Activated naive CD8-positive, alpha-beta T cell treated with anti-CD3 and anti-CD28 coated beads, Interleukin-2, amount 10 ng/mL, durations not matched to agents 7 days and 5 days (primary cell): ENCODE data around the gene NME5. TPM values are rescaled to one million over a fixed set of nuclear protein-coding genes. Genes with fewer than 3 reads are reported as not detected.

Experiments used
- ATAC-seq: fragments of 150-1000 bp; cut with Tn5 transposase; one replicate; pipeline ENCODE4 v1.10.0; 2021; ENCODE audit warnings: low read depth, moderate library complexity
- POLR2A ChIA-PET: fragments of 350-600 bp; sonication (Branson Sonifier 250); formaldehyde crosslinking; loops from one replicate; lab custom pipeline; 2021; ENCODE audit warnings: antibody characterized with exemption; lab: Charles Lee
- DNase-seq: peaks from one replicate; pipeline ENCODE4 v3.0.0; 2021
- H3K27ac Mint-ChIP-seq: one replicate; pipeline ENCODE4 v1.8.0; 2022; ENCODE audit warnings: mild to moderate bottlenecking, mixed read lengths
- H3K27me3 Mint-ChIP-seq: one replicate; pipeline ENCODE4 v1.8.0; 2022; ENCODE audit warnings: mild to moderate bottlenecking, moderate library complexity, mixed read lengths
- H3K36me3 Mint-ChIP-seq: one replicate; pipeline ENCODE4 v1.8.0; 2021; ENCODE audit warnings: mild to moderate bottlenecking, mixed read lengths
- H3K4me1 Mint-ChIP-seq: one replicate; pipeline ENCODE4 v1.8.0; 2021; ENCODE audit warnings: mixed read lengths
- H3K4me3 Mint-ChIP-seq: one replicate; pipeline ENCODE4 v1.8.0; 2022; ENCODE audit warnings: mild to moderate bottlenecking, moderate library complexity, mixed read lengths
- H3K9me3 Mint-ChIP-seq: one replicate; pipeline ENCODE4 v1.8.0; 2021; ENCODE audit warnings: mixed read lengths
- total RNA-seq, 2 experiments: library from RNA; stranded (reverse); gene quantifications; one replicate each; pipeline ENCODE4 v1.2.3, GENCODE V29; 2021

The NME5 gene
- total RNA-seq, 2 experiments from 2014 or later, result not detected

GRCh38 chr5:138111181-138111580 lies 28.0 kb downstream of the NME5 start:
- H3K4me3 Mint-ChIP-seq, result no peak overlapping the region
- ATAC-seq (no peak), DNase-seq (no peak)
- H3K36me3 Mint-ChIP-seq, result no peaks in the 10 kb centered on the region
- H3K9me3 Mint-ChIP-seq, result no peaks in the 10 kb centered on the region
- no peak overlapping the region for H3K27ac Mint-ChIP-seq
- POLR2A ChIA-PET, result no interaction called here
- H3K27me3 Mint-ChIP-seq, result peaks cover 22% of the 10 kb centered on the region
- H3K4me1 Mint-ChIP-seq, result no peaks in the 10 kb centered on the region

- Mint-ChIP-seq H3K27me3 (peaks cover 22% of the 10 kb centered on the region), H3K4me1 (no peaks in the 10 kb centered on the region), H3K4me3 (no peak overlapping the region), H3K36me3 (no peaks in the 10 kb centered on the region), H3K27ac (no peak overlapping the region), H3K9me3 (no peaks in the 10 kb centered on the region)
- no peak for DNase-seq
- ATAC-seq, result no peak
- POLR2A ChIA-PET, result no interaction called here
Measured at GRCh38 chr5:138110266-138110963, 28.8 kb downstream of the NME5 start.

- POLR2A ChIA-PET, result no interaction called here
- Mint-ChIP-seq H3K4me1 (no peaks in the 10 kb centered on the region), H3K9me3 (no peaks in the 10 kb centered on the region), H3K4me3 (no peak overlapping the region), H3K36me3 (no peaks in the 10 kb centered on the region), H3K27me3 (peaks cover 22% of the 10 kb centered on the region), H3K27ac (no peak overlapping the region)
- DNase-seq (no peak), ATAC-seq (no peak)
Measured at GRCh38 chr5:138109463-138110265, 29.6 kb downstream of the NME5 start.

DNA sequence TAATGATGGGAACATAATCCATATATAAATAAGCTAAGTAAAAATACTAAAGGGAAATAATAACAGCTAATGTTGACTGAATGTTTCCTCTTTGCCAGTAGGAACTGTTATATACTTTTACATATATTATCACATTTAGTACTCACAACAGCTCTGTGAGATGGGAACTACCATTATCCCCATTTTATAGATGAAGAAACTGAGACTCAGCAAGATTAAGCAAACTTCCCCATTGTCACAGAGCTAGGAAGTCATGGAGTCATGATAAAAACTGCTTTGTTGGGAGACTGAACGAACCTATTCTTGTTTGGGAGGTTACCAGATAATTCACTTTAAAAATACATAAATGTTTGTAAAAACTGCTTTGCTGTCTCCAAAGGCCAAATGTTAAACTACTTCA lies 32.0 kb downstream of the NME5 start:
- peaks cover 24% of the 10 kb centered on the region for H3K27me3 Mint-ChIP-seq
- H3K4me1 Mint-ChIP-seq, result peaks cover 3% of the 10 kb centered on the region
- DNase-seq, result no peak
- POLR2A ChIA-PET, result interaction anchor here (0.6 kb wide), 1 partner anchor 40 kb away, joined by 5 read pairs; no protein-coding TSS in a partner anchor
- H3K36me3 Mint-ChIP-seq, result no peaks in the 10 kb centered on the region
- H3K4me3 Mint-ChIP-seq, result no peak overlapping the region
- no peak for ATAC-seq
- H3K27ac Mint-ChIP-seq, result no peak overlapping the region
- H3K9me3 Mint-ChIP-seq, result no peaks in the 10 kb centered on the region

DNA sequence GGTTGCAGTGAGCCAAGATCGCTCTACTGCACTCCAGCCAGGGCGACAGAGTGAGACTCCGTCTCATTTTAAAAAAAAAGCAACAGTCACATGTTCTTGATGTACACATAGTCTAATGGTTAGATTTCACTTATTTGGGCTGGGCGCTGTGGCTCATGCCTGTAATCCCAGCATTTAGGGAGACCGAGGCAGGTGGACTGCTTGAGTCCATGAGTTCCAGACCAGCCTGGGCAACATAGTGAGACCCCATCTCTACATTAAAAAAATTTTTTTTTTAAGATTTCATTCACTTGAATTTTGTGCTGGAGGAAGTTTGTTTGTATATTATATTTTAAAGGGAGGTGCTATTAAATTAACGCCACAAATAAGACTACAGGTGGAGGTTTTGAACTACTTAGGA lies 33.5 kb downstream of the NME5 start:
- peaks cover 3% of the 10 kb centered on the region for H3K4me1 Mint-ChIP-seq
- no peak for DNase-seq
- POLR2A ChIA-PET, result no interaction called here

GRCh38 chr5:138103319-138103637 lies 36.0 kb downstream of the NME5 start:
- DNase-seq (no peak), ATAC-seq (no peak)
- POLR2A ChIA-PET, result no interaction called here
- H3K27ac Mint-ChIP-seq, result no peak overlapping the region
- peaks cover 3% of the 10 kb centered on the region for H3K4me1 Mint-ChIP-seq
- H3K36me3 Mint-ChIP-seq, result no peaks in the 10 kb centered on the region
- H3K4me3 Mint-ChIP-seq, result no peak overlapping the region
- H3K27me3 Mint-ChIP-seq, result peaks cover 18% of the 10 kb centered on the region
- peaks cover 2% of the 10 kb centered on the region for H3K9me3 Mint-ChIP-seq

More for the DNA sequence above, 33.5 kb downstream of the NME5 start:
- Mint-ChIP-seq H3K9me3 (peaks cover 2% of the 10 kb centered on the region), H3K4me3 (no peak overlapping the region), H3K36me3 (no peaks in the 10 kb centered on the region), H3K27ac (no peak overlapping the region), H3K27me3 (peaks cover 20% of the 10 kb centered on the region)
- ATAC-seq, result no peak

DNA sequence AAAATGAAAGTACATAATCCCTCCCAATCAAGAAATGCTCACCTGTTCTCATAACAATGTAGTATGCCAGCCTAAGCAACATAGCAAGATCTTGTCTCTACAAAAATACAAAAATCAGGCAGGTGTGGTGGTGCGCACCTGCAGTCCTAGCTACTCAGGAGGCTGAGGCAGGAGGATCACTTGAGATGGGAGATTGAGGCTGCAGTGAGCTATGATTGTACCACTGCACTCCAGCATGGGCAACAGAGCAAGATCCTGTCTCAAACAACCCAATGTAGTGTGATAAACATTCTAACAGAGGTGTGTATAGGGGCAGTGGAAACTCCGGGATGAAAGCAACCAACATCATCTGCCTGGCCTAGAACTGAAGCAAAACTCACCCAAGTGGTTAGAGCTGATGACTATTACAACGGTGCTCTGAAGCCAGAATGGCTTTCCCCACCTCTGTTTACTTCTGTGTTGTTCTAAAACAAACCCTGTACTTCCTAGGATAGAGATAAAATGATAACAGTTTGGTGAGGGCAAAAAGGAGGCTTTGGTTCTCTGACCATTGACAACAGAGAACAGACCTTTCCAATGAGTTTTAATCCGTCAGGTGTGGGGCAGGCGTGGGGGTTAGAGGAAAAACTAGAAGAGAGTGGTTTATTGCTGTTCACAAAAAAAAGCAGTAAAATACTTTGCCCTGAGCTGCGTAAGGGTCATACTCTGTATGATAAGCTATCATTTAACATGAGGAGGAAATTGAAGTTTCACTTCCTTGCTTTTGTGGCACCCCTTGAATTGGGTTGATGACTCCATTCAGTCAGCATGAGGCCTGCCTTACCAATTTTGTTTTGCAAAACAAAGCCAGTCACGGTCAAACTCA lies 36.5 kb downstream of the NME5 start:
- H3K27ac Mint-ChIP-seq, result no peak overlapping the region
- DNase-seq, result no peak
- no peak for ATAC-seq
- H3K9me3 Mint-ChIP-seq, result peaks cover 2% of the 10 kb centered on the region
- no peak overlapping the region for H3K4me3 Mint-ChIP-seq
- H3K27me3 Mint-ChIP-seq, result peaks cover 18% of the 10 kb centered on the region
- POLR2A ChIA-PET, result interaction anchor here (0.6 kb wide), 1 partner anchor 212 kb away, joined by 3 read pairs; no protein-coding TSS in a partner anchor
- no peaks in the 10 kb centered on the region for H3K36me3 Mint-ChIP-seq
- peaks cover 3% of the 10 kb centered on the region for H3K4me1 Mint-ChIP-seq

GRCh38 chr5:138096997-138097828 lies 42.0 kb downstream of the NME5 start:
- DNase-seq (no peak), ATAC-seq (no peak)
- H3K36me3 Mint-ChIP-seq, result no peaks in the 10 kb centered on the region
- POLR2A ChIA-PET, result interaction anchor here (0.6 kb wide), 1 partner anchor 9 kb away, joined by 4 read pairs; no protein-coding TSS in a partner anchor
- H3K4me1 Mint-ChIP-seq, result peaks cover 25% of the 10 kb centered on the region
- peaks cover 2% of the 10 kb centered on the region for H3K9me3 Mint-ChIP-seq
- H3K4me3 Mint-ChIP-seq, result no peak overlapping the region
- no peak overlapping the region for H3K27ac Mint-ChIP-seq
- peaks cover 9% of the 10 kb centered on the region for H3K27me3 Mint-ChIP-seq

DNA sequence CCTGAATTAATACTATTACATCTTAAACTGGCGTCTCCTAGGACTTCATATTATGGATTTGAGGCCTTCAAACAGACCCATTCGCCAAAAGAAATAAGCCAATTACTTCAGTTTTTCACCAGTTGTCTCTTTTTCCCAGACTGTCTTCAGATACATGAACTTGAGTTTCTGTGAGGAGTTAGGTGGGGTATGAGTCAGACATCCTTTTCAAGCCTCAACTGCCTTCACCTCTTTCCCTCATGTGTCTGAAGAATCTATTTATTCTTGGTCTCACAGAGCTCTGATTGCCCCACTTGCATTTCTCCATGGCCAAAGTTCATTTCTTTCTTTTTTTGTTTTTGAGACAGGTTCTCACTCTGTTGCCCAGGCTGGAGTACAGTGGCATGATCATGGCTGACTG lies 42.9 kb downstream of the NME5 start:
- H3K4me1 Mint-ChIP-seq, result peaks cover 25% of the 10 kb centered on the region
- POLR2A ChIA-PET, result interaction anchor here (0.6 kb wide), 1 partner anchor 9 kb away, joined by 4 read pairs; no protein-coding TSS in a partner anchor
- H3K36me3 Mint-ChIP-seq, result no peaks in the 10 kb centered on the region
- DNase-seq (no peak), ATAC-seq (peak; percentile 44)
- H3K27me3 Mint-ChIP-seq, result peaks cover 10% of the 10 kb centered on the region
- peaks cover under 1% of the 10 kb centered on the region for H3K9me3 Mint-ChIP-seq
- no peak overlapping the region for H3K27ac Mint-ChIP-seq
- H3K4me3 Mint-ChIP-seq, result no peak overlapping the region

DNA sequence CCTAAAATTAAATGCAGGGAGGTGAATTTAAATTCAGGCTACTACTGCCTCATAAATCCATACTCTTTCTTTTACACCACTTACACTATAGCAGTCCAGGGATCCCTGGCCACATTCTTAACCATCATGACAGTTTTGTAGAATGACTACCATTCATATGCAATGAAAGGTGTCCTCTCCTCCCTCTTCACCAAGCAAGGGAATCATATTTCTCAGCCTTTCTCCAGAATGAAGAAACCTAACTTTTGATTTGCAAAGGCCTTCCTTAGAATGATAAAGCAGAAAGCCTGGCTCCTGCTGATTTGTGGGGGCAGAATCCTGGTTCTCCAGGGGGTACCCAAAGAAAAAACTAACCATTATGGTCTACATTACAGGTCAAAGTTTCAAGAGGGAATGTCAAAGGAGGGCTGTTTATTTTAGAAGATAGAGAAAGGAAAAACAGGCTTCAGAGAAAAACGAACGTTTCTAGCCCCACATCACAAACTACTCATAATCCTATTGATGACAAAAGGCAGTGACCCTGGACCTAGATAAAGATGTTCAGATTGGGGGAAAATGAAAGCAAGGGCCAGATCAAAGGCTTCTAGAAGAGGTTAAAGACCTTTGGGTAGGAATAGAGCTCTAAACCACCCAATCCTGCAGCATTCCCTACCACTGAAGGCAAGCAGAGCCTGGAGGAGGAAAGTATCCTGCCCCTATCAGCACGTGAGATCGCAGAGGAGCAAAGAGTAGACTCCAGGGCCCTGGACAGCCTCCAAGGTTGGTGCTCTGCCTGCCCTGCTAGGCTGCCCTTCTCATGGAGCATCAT lies 43.9 kb downstream of the NME5 start:
- ATAC-seq, result no peak
- Mint-ChIP-seq H3K36me3 (no peaks in the 10 kb centered on the region), H3K4me1 (peaks cover 25% of the 10 kb centered on the region), H3K27me3 (peaks cover 8% of the 10 kb centered on the region), H3K4me3 (no peak overlapping the region), H3K27ac (no peak overlapping the region), H3K9me3 (no peaks in the 10 kb centered on the region)
- DNase-seq, result no peak
- POLR2A ChIA-PET, result no interaction called here

- Mint-ChIP-seq H3K9me3 (no peaks in the 10 kb centered on the region), H3K27me3 (peaks cover 4% of the 10 kb centered on the region), H3K4me3 (no peak overlapping the region), H3K4me1 (peaks cover 25% of the 10 kb centered on the region), H3K27ac (no peak overlapping the region), H3K36me3 (no peaks in the 10 kb centered on the region)
- no peak for DNase-seq
- POLR2A ChIA-PET, result no interaction called here
- no peak for ATAC-seq
Measured at GRCh38 chr5:138093036-138093435, 46.2 kb downstream of the NME5 start.

DNA sequence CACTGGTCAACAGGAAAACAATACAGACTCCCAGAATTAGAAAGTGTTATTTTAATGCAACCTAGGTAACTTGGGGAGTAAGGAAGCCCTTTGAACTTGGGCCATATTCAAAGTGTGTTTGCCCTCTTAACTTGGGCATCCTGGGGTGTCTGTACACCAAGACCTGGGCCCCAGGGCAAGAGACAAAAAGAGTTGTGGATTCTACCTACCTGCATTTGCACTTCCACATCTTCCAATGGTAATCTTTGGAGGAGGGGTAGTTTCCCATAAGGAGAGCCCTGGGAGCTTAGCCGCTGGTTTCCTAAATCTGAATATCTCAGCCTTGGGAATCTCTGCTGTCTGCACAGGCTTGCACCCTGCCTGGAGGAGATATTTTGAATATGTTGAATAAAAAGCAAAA lies 46.9 kb downstream of the NME5 start:
- POLR2A ChIA-PET, result no interaction called here
- Mint-ChIP-seq H3K27me3 (peaks cover 4% of the 10 kb centered on the region), H3K4me1 (peaks cover 22% of the 10 kb centered on the region), H3K9me3 (no peaks in the 10 kb centered on the region), H3K4me3 (no peak overlapping the region), H3K36me3 (no peaks in the 10 kb centered on the region), H3K27ac (no peak overlapping the region)
- ATAC-seq (no peak), DNase-seq (no peak)
